HG03060 (cell line): ENCODE results near the gene SLC39A7.

ENCODE experiments used
- ATAC-seq: cut with Tn5 transposase; IDR thresholded peaks from one replicate; pipeline ENCODE4 v1.9.1; 2021; ENCODE audit warnings: low read depth, moderate number of reproducible peaks; ENCODE audit not compliant: unreplicated experiment

The SLC39A7 gene

DNA sequence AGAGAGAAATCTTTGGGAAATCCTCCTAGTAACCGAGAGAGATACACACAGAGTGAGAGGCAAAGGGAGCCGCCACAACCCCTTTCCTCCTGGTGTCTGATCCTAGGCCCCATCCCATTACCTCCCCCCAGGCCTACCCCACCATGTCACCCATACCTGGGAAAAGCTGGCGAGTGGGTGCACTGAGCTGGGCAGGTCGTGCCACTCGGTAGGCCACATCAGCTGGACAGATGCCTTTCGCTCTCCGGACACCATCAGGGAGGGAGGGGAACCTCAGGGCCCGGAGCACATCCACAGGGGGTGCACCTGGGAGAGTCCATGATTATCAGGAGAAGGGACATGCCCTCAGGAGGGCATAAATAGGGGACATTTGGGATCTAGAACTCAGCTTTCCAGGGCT is 11.5 kb upstream of the SLC39A7 start:
- ATAC-seq: no peak

DNA sequence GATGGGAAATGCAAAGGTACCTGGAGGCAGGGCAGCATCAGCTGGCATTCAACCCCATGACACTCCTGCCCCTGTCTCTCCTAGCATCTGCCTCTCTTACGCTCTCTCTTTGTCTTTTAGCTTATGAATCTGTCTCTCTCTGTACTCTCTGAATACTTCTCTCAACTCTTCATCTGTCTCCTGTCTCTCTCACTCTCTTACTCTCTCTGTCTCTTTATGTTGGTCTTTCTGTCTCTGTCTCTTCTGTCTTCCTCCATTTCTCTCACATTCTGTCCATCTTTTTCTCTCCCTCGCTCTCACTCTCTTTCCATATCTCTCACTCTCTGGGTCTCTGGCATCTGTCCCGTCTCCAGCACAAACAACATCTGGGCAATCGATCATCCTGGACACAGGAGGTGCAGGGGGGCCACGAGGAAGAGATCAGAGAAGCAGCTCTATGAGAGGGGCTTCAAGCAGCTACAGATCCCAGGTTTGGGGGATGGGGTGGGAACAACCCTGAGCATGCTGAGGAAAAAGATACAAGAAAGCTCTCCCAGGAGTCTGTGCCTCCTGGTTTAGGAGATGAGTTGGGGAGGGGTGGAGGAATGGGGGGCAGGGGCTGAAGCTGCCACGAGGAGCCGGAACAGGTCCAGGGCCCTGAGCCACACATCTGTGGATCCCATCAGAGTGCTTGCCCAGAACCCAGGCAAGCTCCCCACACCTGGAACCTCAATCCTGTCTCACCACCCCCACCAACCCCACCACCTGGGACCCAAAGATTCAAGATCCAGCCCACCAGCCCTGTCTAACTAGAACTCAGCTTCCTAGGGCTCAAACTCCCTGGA is 10.8 kb upstream of the SLC39A7 start:
- ATAC-seq: no peak

GRCh38 chr6:33190504-33191107 is 10.1 kb upstream of the SLC39A7 start:
- no peak for ATAC-seq

DNA sequence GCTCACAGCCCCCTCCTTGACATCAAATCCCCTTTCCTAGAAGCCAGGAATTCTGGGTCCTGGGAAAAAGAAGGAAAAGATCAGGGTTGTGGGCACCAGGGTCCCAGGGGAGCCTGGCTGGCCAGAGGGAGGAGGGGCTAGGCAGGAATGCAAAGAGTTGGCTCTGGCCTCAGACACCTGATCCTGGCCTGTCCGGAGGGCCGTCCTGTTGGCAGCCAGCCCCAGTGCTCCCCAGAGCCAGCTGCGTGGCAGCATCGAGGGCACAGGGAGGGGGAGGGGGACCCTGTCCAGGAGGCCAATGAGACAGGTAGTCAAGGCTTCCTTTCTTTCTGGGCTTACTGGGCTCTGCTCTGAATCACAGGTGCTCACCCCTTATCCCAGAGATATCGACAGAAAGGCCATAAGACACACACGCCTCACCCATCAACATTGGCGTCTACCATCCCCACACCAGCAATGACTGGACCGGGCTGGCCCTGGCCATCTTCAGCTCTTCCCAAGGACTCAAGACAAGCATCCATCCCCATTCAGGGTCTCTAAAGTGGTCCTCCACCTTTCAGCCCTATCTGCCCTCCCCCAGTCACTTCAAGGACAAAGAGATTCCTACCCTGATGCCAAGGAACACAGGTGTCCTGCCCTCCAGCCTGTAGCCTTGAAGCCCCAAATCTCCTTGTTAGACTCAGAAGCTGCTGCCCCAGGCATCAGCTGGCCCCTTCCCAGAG is 9.1 kb upstream of the SLC39A7 start:
- no peak for ATAC-seq

DNA sequence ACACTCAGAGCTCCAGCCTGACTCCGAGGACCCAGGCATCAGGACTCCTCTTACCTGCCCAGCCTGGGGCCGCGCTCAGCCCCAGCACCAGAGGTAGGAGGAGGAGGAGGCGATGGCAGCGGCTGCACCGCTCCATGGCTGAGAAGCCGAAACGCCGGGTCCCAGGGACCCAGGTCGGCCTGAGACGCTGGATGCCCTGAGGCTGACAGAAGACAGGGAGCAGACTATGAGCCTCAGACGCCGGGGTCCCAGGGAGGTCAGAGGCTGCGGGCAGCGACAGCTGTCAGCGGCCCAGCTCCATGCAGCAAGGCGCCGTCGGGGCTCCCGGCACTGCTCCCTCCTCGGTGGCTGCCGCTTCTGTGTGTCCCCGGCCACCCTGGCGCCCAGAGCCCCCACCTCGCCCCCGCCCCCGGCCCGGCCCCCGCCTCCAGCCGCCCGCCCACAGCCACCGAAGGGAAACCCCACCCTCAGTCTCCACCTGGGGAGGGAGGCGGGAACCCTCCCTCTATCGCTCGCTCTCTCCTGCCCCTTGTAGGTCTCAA is 8.5 kb upstream of the SLC39A7 start, which contains the start of gene COL11A2:
Gene COL11A2, minus strand, starts transcription at position 363 of the 542 bp plus-strand sequence. Its CDS starts 227 bp downstream, at position 136.
- no peak for ATAC-seq

- no peak for ATAC-seq
Measured at GRCh38 chr6:33192671-33193602, 7.7 kb upstream of the SLC39A7 start.

DNA sequence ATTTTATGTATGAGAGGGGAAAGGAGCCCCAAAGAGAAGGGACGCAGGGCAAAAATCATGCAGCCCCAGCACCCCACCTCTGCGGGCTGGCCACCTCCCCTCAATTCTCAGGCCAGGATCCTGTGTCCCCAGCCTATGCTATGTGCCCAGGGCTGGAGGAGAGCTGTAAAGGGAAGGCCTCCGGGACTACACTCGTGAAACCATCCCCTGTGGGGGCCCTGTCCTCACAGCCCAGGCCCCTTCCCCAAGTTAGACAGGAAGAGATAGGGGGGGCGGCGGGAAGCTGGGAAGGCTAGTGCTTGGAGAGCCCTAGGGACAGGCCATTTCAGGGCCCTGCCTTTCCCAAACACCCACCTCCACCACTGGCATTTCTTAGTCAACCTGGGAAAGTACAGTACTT is 7.0 kb upstream of the SLC39A7 start:
- ATAC-seq: no peak

GRCh38 chr6:33194431-33194979 is 6.2 kb upstream of the SLC39A7 start:
- no peak for ATAC-seq

DNA sequence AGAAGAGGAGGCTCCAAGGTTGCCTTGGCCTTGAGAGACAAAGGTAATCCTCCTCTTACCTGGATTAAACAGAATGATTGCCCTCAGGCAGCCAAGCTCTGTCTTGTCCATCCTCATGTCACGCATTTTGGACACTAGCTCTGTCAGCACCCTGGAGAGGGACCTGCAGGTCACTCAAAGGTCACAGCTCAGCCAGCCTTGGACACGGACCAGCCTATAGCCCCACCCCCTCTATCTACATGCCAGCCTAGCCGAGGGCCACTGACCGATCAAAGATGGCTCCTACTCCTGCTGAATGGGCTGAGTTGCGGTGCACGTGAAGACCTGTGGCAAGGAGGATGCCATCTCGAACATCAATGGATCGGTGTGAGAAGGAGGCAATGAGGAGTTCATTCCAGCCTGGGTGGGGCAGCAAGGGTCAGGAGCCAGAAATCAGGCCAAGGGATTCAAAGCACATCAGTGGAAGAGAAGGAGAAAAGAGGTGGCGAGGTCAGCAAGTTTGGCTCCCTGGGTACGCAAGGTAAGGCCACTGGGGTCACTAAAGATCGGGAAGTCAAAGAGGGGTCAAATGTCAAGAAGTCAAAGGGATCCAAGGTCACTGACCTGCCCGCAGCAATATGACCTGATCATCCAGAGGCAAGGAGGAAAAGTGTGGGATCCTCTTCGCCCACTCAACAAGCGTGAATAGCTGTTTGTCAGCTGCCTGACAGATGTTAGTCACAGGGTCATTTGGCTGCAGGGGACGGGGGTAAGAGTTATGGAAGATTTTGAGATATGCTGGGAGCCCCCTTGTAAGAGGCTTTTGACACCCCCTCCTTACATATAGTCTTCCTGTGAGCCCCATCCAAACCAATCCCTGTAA is 5.1 kb upstream of the SLC39A7 start:
- no peak for ATAC-seq

- ATAC-seq: no peak
Measured at GRCh38 chr6:33197431-33198048, 3.1 kb upstream of the SLC39A7 start.

GRCh38 chr6:33198159-33198852 is 2.4 kb upstream of the SLC39A7 start:
- ATAC-seq: no peak

DNA sequence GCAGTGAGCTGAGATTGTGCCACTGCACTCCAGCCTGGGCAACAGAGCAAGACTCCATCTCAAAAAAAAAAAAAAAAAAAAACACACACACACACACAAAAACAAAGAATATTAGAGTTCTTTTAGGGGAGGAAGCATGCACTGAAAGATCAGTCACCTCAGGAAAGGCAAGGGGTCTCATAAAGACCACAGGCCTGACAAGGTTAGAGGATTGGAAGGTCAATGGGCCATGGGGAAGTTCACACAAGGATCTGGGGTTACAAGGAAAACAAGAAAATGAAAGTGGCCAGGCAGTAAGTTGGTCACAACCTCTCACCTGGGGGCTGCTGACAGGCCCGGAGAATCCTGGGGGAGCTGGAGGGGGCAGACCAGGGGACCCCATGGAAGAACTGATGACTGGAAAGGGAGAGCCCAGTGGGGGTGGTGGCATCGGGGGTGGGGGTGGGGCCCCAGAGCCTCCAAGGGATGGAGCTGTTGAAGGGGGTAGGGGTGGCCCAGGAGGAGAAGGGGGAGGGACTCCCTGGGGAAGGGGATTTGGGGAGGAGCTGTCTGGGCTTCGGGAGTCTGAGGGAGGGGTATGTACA is 1.7 kb upstream of the SLC39A7 start:
- ATAC-seq: no peak

- no peak for ATAC-seq
Measured at GRCh38 chr6:33199687-33200218, 914 bp upstream of the SLC39A7 start.

GRCh38 chr6:33201147-33201545 is 479 bp downstream of the SLC39A7 start:
- ATAC-seq: no peak

DNA sequence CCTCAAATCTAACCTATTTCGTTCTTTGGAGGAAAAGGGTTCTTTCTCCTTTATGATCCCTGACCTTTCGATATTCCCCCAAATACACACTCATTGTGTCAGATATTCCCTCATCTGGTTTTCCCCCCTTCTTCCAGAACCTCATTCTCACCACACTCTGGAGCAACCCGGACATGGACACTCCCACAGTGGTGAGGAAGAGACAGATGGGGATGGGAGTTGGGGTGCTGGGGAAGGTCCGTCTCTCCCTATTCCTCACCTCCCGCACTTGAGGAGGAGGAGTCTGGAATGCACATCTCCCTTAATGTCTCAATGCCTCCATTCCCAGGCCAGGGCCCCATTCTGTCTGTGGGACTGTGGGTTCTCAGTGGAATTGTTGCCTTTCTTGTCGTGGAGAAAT is 1.3 kb downstream of the SLC39A7 start:
- ATAC-seq: no peak

DNA sequence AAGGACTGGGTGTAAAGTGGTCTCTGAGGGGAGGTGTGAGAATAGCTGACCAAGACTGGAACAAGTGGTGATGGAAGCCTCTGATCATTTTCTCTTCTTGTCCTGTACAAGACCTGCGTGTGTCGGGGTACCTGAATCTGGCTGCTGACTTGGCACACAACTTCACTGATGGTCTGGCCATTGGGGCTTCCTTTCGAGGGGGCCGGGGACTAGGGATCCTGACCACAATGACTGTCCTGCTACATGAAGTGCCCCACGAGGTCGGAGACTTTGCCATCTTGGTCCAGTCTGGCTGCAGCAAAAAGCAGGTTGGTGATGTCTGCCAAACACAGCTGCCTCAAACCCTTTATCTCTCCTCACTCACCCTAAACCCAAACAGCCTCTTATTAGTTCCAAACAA is 2.1 kb downstream of the SLC39A7 start:
- no peak for ATAC-seq

GRCh38 chr6:33203443-33204164 is 2.9 kb downstream of the SLC39A7 start:
- no peak for ATAC-seq
